GM18517 (cell line): ENCODE data around the gene RHOF.

Source experiments
- ATAC-seq: cut with Tn5 transposase; IDR thresholded peaks from one replicate; pipeline ENCODE4 v1.9.1; 2021; ENCODE audit warnings: mild to moderate bottlenecking, moderate library complexity; ENCODE audit not compliant: unreplicated experiment

The RHOF gene

DNA sequence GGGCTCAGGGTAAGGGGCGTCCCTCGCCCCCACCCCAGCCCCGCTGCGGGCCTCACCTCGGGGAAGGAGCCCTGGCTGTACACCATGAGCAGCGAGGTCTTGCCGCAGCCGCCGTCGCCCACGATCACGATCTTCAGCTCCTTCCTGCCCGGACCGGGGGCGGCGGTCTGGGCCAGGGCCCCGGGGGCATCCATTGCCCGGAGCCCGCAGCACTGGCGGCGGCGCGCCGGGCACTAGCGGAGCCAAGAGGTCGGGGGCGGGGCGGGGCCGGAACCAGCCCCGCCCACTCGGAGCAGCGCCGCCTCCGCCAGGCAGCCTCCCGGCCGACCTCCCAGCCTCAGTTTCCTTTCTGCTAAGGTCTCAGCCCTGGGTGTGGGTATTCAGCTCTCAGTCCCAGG is at the start of gene RHOF:
RHOF (minus strand) TSS at position 249 of the 398 bp plus-strand sequence; CDS start at position 194, 55 bp downstream.
- ATAC-seq, result peak; percentile 6

DNA sequence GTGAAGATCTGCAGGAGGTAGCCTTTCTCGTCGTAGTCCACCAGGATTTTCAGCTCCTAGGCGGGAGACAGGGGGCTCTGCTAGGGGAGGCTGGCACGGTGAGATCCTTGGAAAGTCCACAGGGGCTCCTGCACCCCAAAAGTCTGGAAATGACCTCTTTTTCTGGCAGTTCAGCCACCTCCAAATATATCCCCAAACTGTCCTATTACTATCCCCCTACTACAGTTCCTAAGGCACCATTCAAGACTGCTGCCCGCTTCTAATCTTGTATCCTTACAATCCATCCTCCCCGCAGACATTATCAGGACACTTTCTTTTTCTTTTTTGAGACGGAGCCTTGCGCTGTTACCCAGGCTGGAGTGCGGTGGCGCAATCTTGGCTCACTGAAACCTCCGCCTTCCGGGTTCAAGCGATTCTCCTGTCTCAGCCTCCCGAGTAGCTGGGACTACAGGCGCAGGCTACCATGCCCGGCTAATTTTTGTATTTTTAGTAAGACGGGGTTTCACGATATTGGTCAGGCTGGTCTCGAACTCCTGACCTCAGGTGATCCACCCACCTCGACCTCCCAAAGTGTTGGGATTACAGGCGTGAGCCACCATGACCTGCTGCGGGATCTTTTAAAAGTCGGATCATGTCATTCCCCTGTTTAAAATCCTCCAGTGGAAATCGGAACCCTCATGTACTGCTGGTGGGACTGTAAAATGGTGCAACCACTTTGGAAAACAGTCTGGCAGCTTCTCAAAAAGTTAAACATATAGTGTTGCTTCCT is 46.7 kb upstream of the RHOF start:
- ATAC-seq, result peak; percentile 2

DNA sequence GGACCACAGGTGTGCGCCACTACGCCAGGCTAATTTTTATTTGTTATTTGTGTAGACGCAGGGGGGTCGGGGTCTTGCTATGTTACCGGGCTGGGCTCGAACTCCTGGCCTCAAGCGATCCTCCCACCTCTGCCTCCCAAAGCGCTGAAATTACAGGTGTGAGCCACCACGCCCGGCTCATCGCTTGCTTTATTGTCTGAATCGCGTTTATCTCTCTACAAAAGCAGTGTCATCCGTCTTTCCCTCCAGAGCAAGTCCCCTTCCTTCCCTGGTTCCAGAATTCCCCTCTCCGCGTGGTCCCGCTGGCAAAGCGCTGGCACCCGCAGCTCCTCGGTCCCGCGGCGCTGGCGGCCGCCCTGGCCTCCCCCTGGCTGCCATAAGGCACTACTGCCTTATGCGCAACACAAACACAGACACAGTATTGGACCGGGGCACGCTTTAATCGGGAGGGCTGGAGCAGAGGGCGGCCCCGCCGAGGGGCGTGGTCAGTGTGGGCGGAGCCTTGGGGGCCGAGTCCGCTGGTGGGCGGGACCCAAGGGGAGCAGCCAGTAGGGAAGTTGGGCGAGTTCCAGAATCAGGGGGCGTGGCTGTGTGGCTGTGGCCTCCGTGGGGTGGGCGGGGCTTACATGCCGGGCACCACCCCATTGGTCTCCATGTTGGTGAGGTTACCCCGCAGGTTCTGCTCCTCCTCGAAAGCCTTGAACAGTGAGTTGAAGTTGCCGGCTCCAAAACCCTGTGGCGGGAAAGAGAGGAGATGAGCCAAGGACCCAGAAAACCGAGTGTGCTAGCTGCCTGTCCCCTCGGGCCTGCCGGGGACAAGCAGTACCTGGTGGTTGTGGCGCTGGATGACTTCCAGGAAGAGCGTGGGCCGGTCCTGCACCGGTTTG is 45.9 kb upstream of the RHOF start:
- peak; percentile 91 for ATAC-seq

DNA sequence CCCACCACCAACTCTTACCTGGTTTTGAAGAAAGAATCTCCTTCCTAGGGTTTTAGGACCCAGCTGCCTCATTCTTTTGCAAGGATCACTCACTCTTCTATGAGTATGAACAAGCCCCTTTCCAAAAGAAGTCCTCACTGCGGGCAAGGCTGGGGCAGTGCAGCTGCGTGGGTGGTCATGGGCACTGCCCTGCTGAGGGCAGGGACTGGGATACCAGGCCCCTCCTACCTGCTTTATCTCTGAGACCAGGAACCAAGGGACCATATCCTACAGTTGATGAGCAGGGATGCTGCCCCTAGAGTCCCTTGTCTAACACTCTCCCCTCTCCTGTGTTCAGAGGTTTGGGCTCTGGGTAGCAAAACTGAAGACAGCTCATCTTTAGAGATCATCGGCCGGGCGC is 44.6 kb upstream of the RHOF start:
- no peak for ATAC-seq

- no peak for ATAC-seq
Observed at GRCh38 chr12:121837680-121838079, 44.2 kb upstream of the RHOF start.

GRCh38 chr12:121831571-121832245 is 38.2 kb upstream of the RHOF start:
- ATAC-seq, result no peak

GRCh38 chr12:121830588-121831265 is 37.2 kb upstream of the RHOF start:
- no peak for ATAC-seq

- ATAC-seq, result no peak
Observed at GRCh38 chr12:121830134-121830533, 36.6 kb upstream of the RHOF start.

- ATAC-seq, result no peak
Observed at GRCh38 chr12:121829250-121829918, 35.9 kb upstream of the RHOF start.

DNA sequence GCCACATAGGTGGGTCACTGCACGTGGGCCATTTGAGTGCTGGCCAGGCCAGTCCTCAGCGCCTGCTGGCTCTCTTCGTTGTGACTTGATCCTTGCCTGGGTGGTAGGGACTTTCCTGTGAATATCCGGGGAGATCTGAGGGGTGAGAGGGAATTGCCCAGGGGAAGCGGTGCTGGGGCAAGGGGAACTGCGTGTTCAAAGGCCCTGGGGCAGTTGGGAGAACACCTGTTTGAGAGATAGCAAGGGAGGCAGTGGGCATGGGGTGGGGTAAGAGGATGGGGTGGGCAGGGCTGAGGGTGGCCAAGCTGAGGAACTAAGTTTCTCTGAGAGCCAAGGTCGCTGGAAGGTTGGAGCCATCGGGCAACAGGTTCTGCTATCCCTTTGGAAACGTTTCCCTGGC is 35.3 kb upstream of the RHOF start:
- no peak for ATAC-seq

- ATAC-seq, result no peak
Observed at GRCh38 chr12:121828306-121828705, 34.8 kb upstream of the RHOF start.

- no peak for ATAC-seq
Observed at GRCh38 chr12:121827351-121828099, 34.0 kb upstream of the RHOF start.

DNA sequence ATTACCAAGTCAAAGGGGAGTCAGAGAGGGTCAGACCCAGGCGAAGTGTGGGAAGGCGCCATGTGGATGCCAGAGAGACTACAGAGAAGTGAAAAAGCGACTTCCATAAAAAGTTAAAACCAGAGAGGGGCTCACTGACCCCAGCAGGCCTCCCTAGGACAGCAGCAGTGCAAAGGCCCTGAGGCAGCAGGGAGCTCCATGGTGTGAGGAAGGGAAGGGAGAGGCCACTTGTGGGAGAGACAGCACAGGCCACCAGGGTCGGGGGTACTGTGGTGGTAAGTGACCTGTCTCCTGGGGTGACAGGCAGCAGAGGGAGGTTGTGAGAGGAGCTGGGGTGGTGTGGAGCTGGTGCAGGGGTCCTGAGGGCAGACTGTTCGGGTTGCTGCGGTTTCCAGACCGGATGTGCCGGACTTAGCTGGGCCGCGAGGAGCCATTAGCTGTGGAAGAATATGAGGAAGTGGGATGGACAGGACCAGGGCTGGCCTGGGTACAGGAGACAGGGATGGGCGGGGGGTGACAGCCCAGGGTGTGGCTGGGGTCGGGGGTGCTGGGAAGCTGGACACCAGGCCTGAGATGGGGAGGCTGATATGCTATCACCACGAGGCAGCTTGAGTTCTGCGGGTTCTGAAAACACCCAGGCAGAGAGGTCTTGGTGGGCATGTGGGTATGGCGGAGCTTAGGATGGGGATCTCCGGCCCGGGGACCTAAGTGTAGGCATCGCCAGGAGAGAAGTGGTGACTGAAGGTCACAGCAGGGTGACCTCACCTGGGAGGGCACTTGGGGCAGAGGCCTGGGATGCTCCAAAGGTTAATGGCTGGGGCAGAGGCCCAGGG is 33.0 kb upstream of the RHOF start:
- no peak for ATAC-seq

DNA sequence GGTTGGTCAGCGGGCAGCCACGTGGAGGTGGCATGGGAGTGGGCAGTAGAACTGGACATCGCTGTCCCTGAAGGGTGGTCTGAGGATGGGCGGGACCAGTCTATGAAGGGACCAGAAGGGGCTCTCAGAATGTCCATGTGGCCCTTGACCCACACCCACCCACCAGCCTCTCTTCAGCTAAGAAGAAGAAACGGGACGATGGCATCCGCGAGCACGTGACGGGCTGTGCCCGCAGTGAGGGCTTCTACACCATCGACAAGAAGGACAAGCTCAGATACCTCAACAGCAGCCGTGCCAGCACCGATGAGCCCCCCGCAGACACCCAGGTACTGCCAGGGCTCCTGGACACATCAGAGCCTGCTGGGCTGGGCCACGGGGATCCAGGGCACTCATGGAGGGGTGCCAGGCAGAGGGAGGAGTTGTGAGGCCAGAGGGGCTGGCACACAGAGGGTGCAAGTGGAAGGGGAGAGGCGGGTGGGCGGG is 31.6 kb upstream of the RHOF start:
- no peak for ATAC-seq

DNA sequence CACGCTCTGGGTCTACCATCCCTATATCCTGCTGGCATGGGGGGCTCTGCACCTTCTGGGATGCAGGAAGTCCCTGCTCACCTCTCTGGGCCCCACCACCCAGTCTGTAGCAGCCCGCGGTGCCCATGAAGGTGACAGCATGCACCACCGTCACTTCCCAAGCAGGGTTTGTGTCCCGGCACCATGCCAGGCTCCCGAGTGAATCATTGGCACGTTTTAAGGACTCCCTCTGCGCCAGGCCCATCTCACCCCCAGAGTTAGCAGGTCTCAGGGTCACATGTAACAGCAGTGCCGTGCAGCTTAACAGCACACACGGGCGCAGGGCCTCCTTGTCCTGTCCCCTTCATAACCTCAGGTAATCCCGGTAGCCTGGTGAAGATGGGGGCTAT is 30.2 kb upstream of the RHOF start:
- no peak for ATAC-seq

DNA sequence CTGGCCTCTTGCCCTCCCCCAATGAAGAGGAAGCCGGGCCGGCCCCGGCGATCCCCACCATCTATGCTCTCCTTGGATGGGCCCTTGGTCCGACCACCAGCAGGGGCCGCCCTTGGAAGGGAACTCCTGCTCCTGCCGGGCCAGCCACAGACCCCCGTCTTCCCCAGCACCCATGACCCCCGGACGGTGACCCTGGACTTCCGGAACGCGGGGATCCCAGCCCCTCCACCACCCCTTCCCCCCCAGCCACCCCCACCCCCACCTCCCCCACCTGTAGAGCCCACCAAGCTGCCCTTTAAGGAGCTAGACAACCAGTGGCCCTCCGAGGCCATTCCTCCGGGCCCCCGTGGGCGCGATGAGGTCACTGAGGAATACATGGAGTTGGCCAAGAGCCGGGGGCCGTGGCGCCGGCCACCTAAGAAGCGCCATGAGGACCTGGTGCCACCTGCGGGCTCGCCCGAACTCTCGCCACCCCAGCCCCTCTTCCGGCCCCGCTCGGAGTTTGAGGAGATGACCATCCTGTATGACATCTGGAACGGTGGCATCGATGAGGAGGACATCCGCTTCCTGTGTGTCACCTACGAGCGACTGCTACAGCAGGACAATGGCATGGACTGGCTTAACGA is 29.7 kb upstream of the RHOF start:
- ATAC-seq, result no peak

GRCh38 chr12:121822393-121823100 is 29.1 kb upstream of the RHOF start:
- no peak for ATAC-seq

DNA sequence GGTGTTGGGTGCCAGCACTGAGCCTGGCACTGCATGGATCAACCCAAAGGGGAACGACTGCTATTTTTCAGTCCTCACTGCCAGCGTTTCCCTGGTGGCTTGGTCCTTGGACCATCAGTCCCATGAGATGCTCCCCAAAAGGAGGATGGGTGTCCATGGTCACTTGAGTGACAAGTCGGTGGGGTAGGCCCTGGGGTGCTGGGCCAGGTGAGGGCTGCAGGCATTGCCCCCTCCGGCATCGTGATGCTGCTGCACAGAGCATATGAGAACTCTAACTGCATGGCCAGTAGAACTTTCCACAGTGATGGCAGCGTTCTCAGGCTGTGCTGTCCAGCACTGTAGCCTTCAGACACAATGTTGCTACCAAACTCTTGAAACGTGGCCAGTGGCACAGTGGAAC is 26.6 kb upstream of the RHOF start:
- no peak for ATAC-seq
